Stimulated activated CD8-positive, alpha-beta memory T cell treated with anti-CD3 and anti-CD28 coated beads, Interleukin-12 subunit alpha, Interleukin-12 subunit beta, amount 100 ng/mL, for 1 hour (primary cell): Measurements from ENCODE around the gene ENTPD6.
"Not testable (repeated sequence)": the region's sequence is repeated elsewhere in the genome, so short reads cannot be mapped to it uniquely, and the experiment has no call there.

ENCODE experiments used
- DNase-seq: peaks from one replicate; pipeline ENCODE4 v3.0.0-alpha.2; 2020; ENCODE audit warnings: low read depth

ENTPD6 gene

DNA sequence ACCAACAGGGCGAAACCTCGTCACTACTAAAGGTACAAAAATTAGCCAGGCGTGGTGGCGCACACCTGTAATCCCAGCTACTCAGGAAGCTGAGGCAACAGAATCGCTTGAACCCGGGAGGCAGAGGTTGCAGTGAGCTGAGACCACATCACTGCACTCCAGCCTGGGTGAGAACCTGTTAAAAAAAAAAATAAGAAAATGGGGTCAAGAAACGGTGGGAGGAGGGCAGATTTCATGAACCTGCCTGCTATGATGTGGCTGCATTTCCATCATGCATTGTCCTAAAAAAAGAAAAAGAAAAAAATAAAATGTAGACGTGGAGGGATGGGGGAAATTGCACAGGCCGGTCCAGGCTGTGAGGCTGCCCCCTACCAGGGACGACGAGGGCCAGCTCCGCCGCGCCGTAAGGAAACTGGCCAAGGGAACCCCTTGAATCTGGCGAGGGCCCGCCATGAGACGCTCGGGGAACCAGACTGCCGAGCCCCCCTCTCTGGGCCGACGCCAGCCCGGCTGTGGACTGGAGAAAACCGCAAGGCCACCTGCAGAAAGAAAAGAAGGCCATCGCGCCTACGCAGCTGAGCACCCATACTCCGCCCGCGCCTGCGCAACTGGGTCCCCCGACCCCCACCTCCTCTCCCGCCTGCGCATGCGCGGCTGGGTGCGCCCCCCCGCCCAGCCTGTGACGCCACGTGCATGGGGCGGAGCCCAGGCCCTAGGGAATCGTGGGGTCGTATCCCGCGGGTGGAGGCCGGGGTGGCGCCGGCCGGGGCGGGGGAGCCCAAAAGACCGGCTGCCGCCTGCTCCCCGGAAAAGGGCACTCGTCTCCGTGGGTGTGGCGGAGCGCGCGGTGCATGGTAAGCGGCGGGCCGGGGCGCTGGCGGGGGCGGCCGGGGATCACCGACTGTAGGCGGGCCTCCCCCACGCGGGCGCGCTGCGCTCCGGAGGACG is at the start of gene ENTPD6:
TSS of gene ENTPD6 (plus strand) at position 699 of the 948 bp plus-strand sequence. CDS start 10,825 bp downstream, outside the sequence.
- DNase-seq, result peak; percentile 87

- no peak for DNase-seq
Observed at GRCh38 chr20:25146976-25147375, 48.5 kb upstream of the ENTPD6 start.

DNA sequence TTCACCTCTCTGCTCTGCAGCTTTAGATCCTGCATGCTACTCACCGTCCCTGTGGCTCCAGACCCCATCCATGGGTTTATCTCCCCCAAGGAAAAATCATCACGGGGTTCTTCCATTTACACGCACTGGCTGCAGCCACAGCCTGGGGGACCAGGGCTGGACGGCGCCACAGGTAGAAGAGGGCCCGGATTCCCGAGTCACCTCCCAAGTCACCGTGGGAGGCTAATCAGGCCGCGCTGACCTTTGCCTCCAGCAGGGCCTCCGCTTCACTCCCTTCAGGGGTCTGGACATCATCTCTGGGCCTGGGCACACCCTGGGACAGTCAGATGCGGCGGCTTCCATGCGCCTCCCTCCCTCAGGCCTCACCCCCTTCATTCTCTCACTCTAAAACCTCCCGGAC is 47.8 kb upstream of the ENTPD6 start:
- DNase-seq, result no peak

GRCh38 chr20:25148181-25148981 is 47.1 kb upstream of the ENTPD6 start:
- DNase-seq, result peak; percentile 34

GRCh38 chr20:25148982-25149846 is 46.3 kb upstream of the ENTPD6 start:
- DNase-seq, result no peak

- DNase-seq, result no peak
Observed at GRCh38 chr20:25150016-25150415, 45.5 kb upstream of the ENTPD6 start.

- no peak for DNase-seq
Observed at GRCh38 chr20:25158043-25158442, 37.5 kb upstream of the ENTPD6 start.

DNA sequence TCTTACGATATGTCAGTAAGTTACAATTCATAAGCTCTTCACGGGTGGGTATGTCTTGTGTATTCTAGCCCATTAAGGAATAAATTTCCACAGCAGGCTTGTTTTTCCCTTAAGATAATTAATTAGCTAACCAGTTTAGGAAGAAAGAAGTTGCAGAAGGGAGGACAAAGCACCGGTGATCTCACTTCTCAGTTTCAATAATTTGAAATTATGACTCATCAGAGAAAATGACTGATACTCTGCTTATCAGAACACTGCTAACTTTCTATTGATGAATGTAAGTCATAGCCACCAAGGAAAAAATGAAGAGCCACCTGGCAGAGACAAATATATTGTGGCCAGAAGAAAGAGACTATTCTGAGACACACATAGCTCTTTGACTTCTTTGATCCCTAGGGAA is 35.0 kb upstream of the ENTPD6 start:
- DNase-seq, result no peak

DNA sequence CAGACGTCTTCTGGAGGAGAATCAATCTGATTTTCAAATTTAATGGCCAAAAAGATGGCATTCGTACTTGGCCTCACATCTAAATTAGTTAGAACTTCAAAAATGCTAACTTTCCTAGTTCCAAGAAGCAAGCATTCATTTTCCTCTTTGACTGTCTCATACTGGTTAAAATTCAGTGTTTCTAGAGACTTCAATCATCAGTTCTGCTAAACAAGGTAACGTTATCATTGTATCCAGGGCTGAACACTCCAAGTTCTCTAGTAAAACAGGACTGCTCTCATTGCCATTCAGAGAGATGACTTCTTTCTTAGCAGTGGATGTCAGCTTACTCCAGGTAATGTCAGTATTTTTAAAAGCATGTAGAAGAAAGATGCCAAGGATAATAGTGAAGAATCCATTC is 34.6 kb upstream of the ENTPD6 start:
- DNase-seq, result no peak

GRCh38 chr20:25165128-25165527 is 30.4 kb upstream of the ENTPD6 start:
- no peak for DNase-seq

GRCh38 chr20:25166105-25166782 is 29.3 kb upstream of the ENTPD6 start:
- not testable (repeated sequence) for DNase-seq

DNA sequence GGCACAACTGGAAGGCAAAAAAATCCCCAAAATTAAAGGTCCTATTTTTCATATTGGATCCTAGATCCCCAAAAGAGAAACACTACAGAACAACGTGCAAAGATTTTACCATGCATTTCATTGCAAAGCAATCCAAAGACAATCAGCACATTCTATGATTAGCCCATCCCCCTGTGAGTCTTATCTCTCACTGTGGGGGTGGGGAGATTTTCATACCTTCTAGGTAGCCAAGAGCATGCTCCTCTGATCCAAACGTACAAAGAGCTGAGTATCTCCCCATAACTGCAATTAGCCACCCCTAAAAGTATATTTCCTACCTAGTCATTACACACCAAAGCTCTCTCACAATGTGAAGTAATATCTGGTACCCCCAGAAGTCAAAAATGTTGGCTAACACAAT is 22.2 kb upstream of the ENTPD6 start:
- DNase-seq, result no peak

DNA sequence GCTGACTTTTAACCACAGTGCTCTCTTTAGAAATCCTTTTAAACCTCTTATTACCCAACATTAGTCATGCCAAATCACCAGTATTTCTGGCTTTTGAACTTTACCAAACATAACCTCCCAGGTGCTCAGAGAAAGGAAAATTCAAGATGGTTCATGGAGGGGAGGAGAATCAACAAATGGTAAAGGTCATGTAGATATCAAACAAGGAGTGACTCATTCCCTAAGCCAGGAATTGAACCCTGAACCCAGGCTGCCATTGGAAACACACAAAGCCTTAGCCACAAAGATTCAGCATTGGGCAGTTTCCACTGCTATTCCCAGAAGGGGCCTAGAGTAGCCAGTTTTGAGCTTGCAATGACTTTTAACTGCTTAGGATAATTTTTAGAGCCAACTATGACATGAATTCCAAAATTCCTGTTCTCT is 21.6 kb upstream of the ENTPD6 start:
- DNase-seq, result no peak

- no peak for DNase-seq
Observed at GRCh38 chr20:25176184-25176583, 19.3 kb upstream of the ENTPD6 start.

- DNase-seq, result no peak
Observed at GRCh38 chr20:25177890-25178321, 17.6 kb upstream of the ENTPD6 start.

- no peak for DNase-seq
Observed at GRCh38 chr20:25178563-25179438, 16.7 kb upstream of the ENTPD6 start.

DNA sequence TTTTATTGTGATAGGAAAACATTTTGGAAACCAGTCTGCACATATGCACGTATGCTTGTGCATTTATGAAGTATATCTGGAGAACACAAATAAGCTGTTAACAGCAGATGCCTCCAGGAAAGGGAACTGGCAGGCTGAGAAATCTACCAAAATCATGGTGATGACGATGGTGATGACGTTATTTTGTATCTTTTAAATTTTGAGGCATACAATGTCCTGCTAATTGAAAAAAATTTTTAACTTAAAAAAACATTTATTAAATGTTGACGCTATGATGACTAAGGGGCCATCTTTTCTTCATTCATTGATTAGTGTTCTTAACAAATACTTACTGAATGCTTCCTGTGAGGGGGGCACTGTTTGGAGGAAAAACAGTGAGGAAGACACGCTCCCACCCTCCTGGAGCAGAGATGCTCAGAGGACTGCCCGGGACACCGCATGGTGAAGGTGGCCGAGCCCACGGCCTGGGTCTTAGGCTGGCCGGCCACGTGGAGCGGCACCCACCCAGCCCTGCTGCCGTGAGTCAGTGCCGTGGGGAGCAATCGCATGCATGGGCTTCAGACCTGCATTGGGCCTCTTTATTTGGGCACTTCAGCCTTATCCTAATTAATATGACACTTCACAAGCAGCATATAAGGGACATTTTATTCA is 15.9 kb upstream of the ENTPD6 start:
- no peak for DNase-seq

GRCh38 chr20:25184391-25184790 is 11.1 kb upstream of the ENTPD6 start:
- DNase-seq, result not testable (repeated sequence)

- no peak for DNase-seq
Observed at GRCh38 chr20:25187220-25187619, 8.3 kb upstream of the ENTPD6 start.

- no peak for DNase-seq
Observed at GRCh38 chr20:25187635-25188034, 7.9 kb upstream of the ENTPD6 start.
